Colon (tissue), 2 donors: ENCODE data around the gene TMEM204.

ENCODE experiments used
- FAIRE-seq: peaks from 2 replicates; lab custom pipeline; 2012; peaks lifted over from hg19 to GRCh38; lab: Jason Lieb, UNC
- donor health status: control.
- donor health status: control.

Gene TMEM204

GRCh38 chr16:1538804-1539520, 5.5 kb downstream of the TMEM204 start:
- FAIRE-seq, result no peak

GRCh38 chr16:1539720-1540555, 6.5 kb downstream of the TMEM204 start:
- no peak for FAIRE-seq

- no peak for FAIRE-seq
These were observed 7.0 kb downstream of the TMEM204 start for GRCh38 chr16:1540556-1540855.

GRCh38 chr16:1541293-1542165, 8.1 kb downstream of the TMEM204 start:
- FAIRE-seq, result no peak

GRCh38 chr16:1542166-1542500, 8.7 kb downstream of the TMEM204 start:
- no peak for FAIRE-seq

GRCh38 chr16:1542533-1542932, 9.1 kb downstream of the TMEM204 start:
- no peak for FAIRE-seq

- no peak for FAIRE-seq
These were observed 9.8 kb downstream of the TMEM204 start for GRCh38 chr16:1543085-1543896.

- FAIRE-seq, result no peak
These were observed 11.9 kb downstream of the TMEM204 start for GRCh38 chr16:1545044-1546040.

- no peak for FAIRE-seq
These were observed 13.0 kb downstream of the TMEM204 start for GRCh38 chr16:1546430-1546829.

- no peak for FAIRE-seq
These were observed 14.8 kb downstream of the TMEM204 start for GRCh38 chr16:1548233-1548632.

GRCh38 chr16:1548727-1549126, 15.3 kb downstream of the TMEM204 start:
- no peak for FAIRE-seq

GRCh38 chr16:1550069-1550468, 16.6 kb downstream of the TMEM204 start:
- FAIRE-seq, result no peak

GRCh38 chr16:1550696-1551095, 17.2 kb downstream of the TMEM204 start:
- no peak for FAIRE-seq

- no peak for FAIRE-seq
These were observed 17.7 kb downstream of the TMEM204 start for GRCh38 chr16:1551166-1551565.

- no peak for FAIRE-seq
These were observed 18.7 kb downstream of the TMEM204 start for GRCh38 chr16:1552129-1552528.

- no peak for FAIRE-seq
These were observed 20.7 kb downstream of the TMEM204 start for GRCh38 chr16:1553946-1554825.

GRCh38 chr16:1554826-1555445, 21.5 kb downstream of the TMEM204 start:
- FAIRE-seq, result no peak

GRCh38 chr16:1556254-1556653, 22.8 kb downstream of the TMEM204 start:
- FAIRE-seq, result no peak

GRCh38 chr16:1557074-1557473, 23.6 kb downstream of the TMEM204 start:
- FAIRE-seq, result no peak
